ENCODE data around the gene RUFY3. TPM values are rescaled to one million over a fixed set of nuclear protein-coding genes. Genes with fewer than 3 reads are reported as not detected.

Gene RUFY3
- total and polyA plus RNA-seq, 9 of the 15 experiments (the other 6 are each of a cell fraction or from before 2014, with no cell fraction given) = 4.2 to 31.1 (median 21.5) TPM

DNA sequence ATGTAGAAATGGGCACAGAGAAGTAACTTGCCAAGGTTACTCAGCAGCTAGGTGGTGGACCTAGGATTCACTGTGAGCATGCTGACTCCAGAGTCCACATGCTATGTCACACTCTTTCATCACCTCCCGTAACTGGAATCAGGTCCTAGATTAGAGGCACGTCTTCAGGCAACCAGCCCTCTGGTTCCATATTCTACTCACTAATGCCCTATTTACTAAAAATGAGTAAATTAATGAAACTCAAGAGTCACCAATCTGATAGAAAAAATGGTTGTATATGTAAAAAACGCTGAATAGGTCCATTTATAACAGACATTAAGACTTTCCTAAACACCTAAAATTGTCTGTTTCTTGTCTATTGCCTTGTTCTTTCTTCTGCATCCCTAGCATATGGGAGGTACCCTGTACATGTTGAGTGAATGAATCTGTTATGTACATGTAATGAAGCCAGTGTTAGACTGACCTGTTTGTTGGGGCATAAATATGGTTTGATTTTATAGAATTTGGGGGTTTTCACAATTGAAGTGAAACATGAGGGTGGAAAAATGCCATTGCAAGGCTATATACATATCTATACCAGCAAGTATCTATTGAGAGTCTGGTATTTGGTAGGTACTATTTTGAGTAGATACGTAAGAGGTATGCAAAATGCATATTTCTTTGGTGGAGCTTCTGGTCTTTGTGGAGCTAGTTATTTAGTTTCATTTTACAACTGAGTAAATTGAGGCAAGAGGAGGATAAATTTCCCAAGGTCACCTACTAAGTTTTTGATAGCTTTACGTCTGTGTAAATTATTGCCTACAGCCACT is 7.5 kb upstream of the RUFY3 start (continued):
- TF ChIP-seq, protein P1, sequence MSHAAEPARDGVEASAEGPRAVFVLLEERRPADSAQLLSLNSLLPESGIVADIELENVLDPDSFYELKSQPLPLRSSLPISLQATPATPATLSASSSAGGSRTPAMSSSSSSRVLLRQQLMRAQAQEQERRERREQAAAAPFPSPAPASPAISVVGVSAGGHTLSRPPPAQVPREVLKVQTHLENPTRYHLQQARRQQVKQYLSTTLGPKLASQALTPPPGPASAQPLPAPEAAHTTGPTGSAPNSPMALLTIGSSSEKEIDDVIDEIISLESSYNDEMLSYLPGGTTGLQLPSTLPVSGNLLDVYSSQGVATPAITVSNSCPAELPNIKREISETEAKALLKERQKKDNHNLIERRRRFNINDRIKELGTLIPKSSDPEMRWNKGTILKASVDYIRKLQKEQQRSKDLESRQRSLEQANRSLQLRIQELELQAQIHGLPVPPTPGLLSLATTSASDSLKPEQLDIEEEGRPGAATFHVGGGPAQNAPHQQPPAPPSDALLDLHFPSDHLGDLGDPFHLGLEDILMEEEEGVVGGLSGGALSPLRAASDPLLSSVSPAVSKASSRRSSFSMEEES (CRISPR knock-in tag; IDR thresholded peaks at IDR 0.05) = no peak
- TF ChIP-seq, protein P2, sequence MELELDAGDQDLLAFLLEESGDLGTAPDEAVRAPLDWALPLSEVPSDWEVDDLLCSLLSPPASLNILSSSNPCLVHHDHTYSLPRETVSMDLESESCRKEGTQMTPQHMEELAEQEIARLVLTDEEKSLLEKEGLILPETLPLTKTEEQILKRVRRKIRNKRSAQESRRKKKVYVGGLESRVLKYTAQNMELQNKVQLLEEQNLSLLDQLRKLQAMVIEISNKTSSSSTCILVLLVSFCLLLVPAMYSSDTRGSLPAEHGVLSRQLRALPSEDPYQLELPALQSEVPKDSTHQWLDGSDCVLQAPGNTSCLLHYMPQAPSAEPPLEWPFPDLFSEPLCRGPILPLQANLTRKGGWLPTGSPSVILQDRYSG (tag; conservative IDR thresholded peaks at IDR 0.05; ENCODE audit: low read depth) = no peak
- TF ChIP-seq NFE2 (IDR thresholded peaks at IDR 0.05; ENCODE audit: low read depth) = peak; percentile 78
- no peak for TF ChIP-seq SREBF1 (IDR thresholded peaks at IDR 0.05; ENCODE audit: borderline replicate concordance, low read depth, low read length)
- no peak for TF ChIP-seq SREBF2 (CRISPR knock-in tag; IDR thresholded peaks at IDR 0.05)
- no peak for TF ChIP-seq CBFA2T3 (IDR thresholded peaks at IDR 0.05)
- no peak for TF ChIP-seq NR2F6 (CRISPR knock-in tag; IDR thresholded peaks at IDR 0.05)
- TF ChIP-seq BACH1 (tag; IDR thresholded peaks at IDR 0.05) = peak; percentile 92
- TF ChIP-seq NR2C1 (IDR thresholded peaks at IDR 0.05) = no peak
- TF ChIP-seq NR2C1 (tag; IDR thresholded peaks at IDR 0.05) = peak; percentile 56
- TF ChIP-seq, protein P3, sequence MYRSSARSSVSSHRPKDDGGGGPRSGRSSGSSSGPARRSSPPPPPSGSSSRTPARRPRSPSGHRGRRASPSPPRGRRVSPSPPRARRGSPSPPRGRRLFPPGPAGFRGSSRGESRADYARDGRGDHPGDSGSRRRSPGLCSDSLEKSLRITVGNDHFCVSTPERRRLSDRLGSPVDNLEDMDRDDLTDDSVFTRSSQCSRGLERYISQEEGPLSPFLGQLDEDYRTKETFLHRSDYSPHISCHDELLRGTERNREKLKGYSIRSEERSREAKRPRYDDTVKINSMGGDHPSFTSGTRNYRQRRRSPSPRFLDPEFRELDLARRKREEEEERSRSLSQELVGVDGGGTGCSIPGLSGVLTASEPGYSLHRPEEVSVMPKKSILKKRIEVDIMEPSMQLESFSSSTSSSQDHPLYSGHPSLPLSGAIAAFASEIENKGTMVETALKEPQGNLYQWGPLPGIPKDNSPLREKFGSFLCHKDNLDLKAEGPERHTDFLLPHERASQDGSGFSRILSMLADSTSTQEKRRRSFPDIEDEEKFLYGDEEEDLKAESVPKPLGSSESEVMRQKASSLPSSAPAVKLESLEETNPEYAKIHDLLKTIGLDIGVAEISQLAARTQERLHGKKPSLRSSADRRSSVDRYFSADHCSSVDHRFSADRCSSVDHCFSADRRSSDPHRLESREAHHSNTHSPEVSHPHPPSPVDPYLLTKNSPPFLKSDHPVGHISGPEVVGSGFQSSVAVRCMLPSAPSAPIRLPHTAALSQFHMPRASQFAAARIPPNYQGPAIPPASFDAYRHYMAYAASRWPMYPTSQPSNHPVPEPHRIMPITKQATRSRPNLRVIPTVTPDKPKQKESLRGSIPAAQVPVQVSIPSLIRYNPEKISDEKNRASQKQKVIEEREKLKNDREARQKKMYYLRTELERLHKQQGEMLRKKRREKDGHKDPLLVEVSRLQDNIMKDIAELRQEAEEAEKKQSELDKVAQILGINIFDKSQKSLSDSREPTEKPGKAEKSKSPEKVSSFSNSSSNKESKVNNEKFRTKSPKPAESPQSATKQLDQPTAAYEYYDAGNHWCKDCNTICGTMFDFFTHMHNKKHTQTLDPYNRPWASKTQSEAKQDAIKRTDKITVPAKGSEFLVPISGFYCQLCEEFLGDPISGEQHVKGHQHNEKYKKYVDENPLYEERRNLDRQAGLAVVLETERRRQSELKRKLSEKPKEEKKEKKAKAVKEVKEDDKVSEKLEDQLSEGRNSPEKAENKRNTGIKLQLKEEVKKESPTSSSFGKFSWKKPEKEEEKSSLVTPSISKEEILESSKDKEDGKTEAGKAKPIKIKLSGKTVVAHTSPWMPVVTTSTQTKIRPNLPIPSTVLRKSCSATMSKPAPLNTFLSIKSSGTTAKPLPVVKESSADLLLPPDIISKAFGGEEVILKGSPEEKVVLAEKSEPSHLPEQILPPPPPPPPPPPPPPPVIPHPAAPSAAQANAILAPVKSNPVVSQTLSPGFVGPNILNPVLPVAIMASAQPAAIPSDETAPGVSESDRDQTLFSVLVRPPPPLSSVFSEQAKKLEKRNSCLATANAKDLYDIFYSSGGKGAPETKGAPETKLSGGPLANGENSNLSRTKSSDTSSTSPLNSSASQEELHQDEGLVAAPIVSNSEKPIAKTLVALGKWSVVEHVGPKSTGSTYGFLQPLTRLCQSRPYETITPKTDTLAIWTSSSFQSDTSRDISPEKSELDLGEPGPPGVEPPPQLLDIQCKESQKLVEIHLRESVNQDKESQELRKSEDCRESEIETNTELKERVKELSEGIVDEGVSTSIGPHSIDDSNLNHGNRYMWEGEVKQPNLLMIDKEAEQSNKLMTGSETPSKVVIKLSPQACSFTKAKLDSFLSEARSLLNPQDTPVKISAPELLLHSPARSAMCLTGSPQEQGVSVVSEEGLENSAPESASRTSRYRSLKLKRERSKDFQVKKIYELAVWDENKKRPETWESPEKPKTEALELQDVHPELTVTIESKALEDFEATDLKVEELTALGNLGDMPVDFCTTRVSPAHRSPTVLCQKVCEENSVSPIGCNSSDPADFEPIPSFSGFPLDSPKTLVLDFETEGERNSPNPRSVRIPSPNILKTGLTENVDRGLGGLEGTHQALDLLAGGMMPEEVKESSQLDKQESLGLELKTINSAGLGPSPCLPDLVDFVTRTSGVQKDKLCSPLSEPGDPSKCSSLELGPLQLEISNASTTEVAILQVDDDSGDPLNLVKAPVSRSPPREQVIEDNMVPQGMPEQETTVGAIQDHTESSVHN (IDR thresholded peaks at IDR 0.05; ENCODE audit: borderline replicate concordance in 1 of 2, low read depth in 1 of 2) = no peak
- TF ChIP-seq, protein P4, sequence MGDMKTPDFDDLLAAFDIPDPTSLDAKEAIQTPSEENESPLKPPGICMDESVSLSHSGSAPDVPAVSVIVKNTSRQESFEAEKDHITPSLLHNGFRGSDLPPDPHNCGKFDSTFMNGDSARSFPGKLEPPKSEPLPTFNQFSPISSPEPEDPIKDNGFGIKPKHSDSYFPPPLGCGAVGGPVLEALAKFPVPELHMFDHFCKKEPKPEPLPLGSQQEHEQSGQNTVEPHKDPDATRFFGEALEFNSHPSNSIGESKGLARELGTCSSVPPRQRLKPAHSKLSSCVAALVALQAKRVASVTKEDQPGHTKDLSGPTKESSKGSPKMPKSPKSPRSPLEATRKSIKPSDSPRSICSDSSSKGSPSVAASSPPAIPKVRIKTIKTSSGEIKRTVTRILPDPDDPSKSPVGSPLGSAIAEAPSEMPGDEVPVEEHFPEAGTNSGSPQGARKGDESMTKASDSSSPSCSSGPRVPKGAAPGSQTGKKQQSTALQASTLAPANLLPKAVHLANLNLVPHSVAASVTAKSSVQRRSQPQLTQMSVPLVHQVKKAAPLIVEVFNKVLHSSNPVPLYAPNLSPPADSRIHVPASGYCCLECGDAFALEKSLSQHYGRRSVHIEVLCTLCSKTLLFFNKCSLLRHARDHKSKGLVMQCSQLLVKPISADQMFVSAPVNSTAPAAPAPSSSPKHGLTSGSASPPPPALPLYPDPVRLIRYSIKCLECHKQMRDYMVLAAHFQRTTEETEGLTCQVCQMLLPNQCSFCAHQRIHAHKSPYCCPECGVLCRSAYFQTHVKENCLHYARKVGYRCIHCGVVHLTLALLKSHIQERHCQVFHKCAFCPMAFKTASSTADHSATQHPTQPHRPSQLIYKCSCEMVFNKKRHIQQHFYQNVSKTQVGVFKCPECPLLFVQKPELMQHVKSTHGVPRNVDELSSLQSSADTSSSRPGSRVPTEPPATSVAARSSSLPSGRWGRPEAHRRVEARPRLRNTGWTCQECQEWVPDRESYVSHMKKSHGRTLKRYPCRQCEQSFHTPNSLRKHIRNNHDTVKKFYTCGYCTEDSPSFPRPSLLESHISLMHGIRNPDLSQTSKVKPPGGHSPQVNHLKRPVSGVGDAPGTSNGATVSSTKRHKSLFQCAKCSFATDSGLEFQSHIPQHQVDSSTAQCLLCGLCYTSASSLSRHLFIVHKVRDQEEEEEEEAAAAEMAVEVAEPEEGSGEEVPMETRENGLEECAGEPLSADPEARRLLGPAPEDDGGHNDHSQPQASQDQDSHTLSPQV (IDR thresholded peaks at IDR 0.05) = peak; percentile 92

All from K562 (cell line).